Measurements from ENCODE around the gene SMIM45.

Gene SMIM45

GRCh38 chr22:41906822-41907221 lies 45.1 kb upstream of the SMIM45 start:
- H3K27me3 ChIP-seq: peaks cover 0 to 11% of the 10 kb centered on the region in 2 donors
- intact Hi-C loops (cut with DNase I): no loop called here
- H3K4me1 ChIP-seq: peaks cover 29% of the 10 kb centered on the region
- TF ChIP-seq POLR2A (IDR thresholded peaks at IDR 0.05) (no peak), CTCF (IDR thresholded peaks at IDR 0.05) (no peak)
- H3K4me3 ChIP-seq: no peak overlapping the region
- no peaks in the 10 kb centered on the region for H3K9me3 ChIP-seq
- no peak for DNase-seq
- H3K27ac ChIP-seq: no peak overlapping the region
- no peak for ATAC-seq
- H3K36me3 ChIP-seq (replicated peaks in 1 of 2; ENCODE audit: insufficient read depth in 1 of 2, low read depth in 2 of 2): peaks cover 13% of the 10 kb centered on the region in 2 donors
- WGBS, 2 donors: 86 to 92% methylated on average over 5 of the region's 5 CpGs

GRCh38 chr22:41907436-41908401 lies 44.2 kb upstream of the SMIM45 start:
- no peak for ATAC-seq
- intact Hi-C loops (cut with DNase I): no loop called here
- Histone ChIP-seq H3K36me3 (replicated peaks in 1 of 2; ENCODE audit: insufficient read depth in 1 of 2, low read depth in 2 of 2) (peaks cover 8 to 13% of the 10 kb centered on the region in 2 donors), H3K9me3 (no peaks in the 10 kb centered on the region), H3K4me1 (peaks cover 29% of the 10 kb centered on the region), H3K27ac (no peak overlapping the region), H3K4me3 (no peak overlapping the region), H3K27me3 (peaks cover 0 to 20% of the 10 kb centered on the region in 2 donors)
- DNase-seq: no peak
- 78 to 90% methylated on average over 4 to 9 of the region's 10 CpGs for WGBS, 2 donors
- TF ChIP-seq POLR2A (IDR thresholded peaks at IDR 0.05) (no peak), CTCF (IDR thresholded peaks at IDR 0.05) (no peak)

- DNase-seq: no peak
- peaks cover 29% of the 10 kb centered on the region for H3K4me1 ChIP-seq
- no peaks in the 10 kb centered on the region for H3K9me3 ChIP-seq
- ATAC-seq: no peak
- H3K4me3 ChIP-seq: no peak overlapping the region
- TF ChIP-seq CTCF (IDR thresholded peaks at IDR 0.05): no peak
- TF ChIP-seq POLR2A (IDR thresholded peaks at IDR 0.05): no peak
- 47 to 64% methylated on average over 6 to 14 of the region's 14 CpGs for WGBS, 2 donors
- H3K27me3 ChIP-seq: peaks cover 0 to 28% of the 10 kb centered on the region in 2 donors
- no peak overlapping the region for H3K27ac ChIP-seq
- H3K36me3 ChIP-seq (replicated peaks in 1 of 2; ENCODE audit: insufficient read depth in 1 of 2, low read depth in 2 of 2): peaks cover 7 to 9% of the 10 kb centered on the region in 2 donors
- intact Hi-C loops (cut with DNase I): no loop called here
Observed at GRCh38 chr22:41908411-41909309, 43.3 kb upstream of the SMIM45 start.

- WGBS, 2 donors: 30% methylated on average over 2 to 52 of the region's 55 CpGs
- no peak for ATAC-seq
- intact Hi-C loops (cut with DNase I): no loop called here
- no peak overlapping the region for H3K4me3 ChIP-seq
- no peaks in the 10 kb centered on the region for H3K9me3 ChIP-seq
- H3K27me3 ChIP-seq: peaks cover 0 to 33% of the 10 kb centered on the region in 2 donors
- peaks cover 33% of the 10 kb centered on the region for H3K4me1 ChIP-seq
- no peak overlapping the region for H3K27ac ChIP-seq
- peaks cover 7 to 8% of the 10 kb centered on the region in 2 donors for H3K36me3 ChIP-seq (replicated peaks in 1 of 2; ENCODE audit: insufficient read depth in 1 of 2, low read depth in 2 of 2)
- DNase-seq: no peak
- TF ChIP-seq POLR2A (IDR thresholded peaks at IDR 0.05) (no peak), CTCF (IDR thresholded peaks at IDR 0.05) (no peak)
Observed at GRCh38 chr22:41909310-41910049, 42.5 kb upstream of the SMIM45 start.

Measured in body of pancreas (tissue), 4 donors.